Putamen (tissue), 1 donor: ENCODE data around the gene SCAPER.
"Not testable (repeated sequence)": the region's sequence is repeated elsewhere in the genome, so short reads cannot be mapped to it uniquely, and the experiment has no call there.

ENCODE experiments used
- DNase-seq: peaks from one replicate; pipeline ENCODE4 v3.0.0-alpha.2; 2016; ENCODE audit warnings: low spot score

Gene SCAPER

DNA sequence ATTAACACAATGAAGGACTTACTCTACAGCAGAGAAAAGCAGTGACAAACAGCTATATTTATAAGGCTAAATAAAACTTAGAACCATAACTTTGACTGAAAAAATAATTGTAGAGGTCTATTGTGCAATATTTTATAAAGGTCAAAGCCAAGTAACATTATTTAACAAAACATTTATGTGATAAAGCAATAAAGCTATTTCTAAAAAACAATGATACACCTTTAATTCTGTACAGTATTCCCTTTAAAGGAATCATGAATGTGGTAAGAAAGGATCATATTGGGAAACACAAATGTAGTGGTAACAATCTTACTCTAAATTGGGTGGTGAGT is 332.2 kb downstream of the SCAPER start:
- DNase-seq = no peak

GRCh38 chr15:76566276-76566675 is 338.9 kb downstream of the SCAPER start:
- no peak for DNase-seq

DNA sequence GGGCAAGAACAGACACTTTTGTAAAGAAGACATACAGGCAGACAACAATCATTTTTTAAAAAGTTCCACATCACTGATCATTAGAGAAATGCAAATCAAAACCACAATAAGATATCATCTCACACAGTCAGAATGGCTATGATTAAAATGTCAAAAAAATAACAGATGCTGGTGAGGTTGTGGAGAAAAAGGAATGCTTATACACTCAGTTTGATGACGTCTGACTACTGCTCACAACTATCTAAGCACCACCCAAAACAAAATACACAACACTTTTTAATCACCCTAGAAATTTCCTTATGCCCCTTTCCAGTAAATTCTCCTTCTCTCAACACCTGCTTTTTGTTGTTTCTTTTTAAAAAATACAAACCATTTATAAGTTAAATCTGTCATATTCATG is 339.8 kb downstream of the SCAPER start:
- no peak for DNase-seq

DNA sequence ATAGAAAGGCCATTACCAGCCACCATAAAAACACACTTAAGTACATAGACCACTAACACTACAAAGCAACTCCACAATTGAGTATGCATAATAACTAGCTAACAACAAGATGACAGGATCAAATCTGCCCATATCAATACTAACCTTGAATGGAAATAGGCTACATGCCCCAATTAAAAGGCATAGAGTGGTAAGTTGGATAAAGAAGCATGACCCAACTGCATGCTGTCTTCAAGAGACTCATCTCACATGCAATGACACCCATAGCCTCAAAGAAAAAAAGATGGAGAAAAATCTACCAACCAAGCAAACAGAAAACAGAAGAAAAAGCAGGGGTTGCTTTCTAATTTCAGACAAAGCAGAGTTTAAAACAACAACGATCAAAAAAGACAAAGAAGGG is 349.9 kb downstream of the SCAPER start:
- DNase-seq = no peak

- no peak for DNase-seq
Measured at GRCh38 chr15:76553564-76553963, 351.6 kb downstream of the SCAPER start.

GRCh38 chr15:76553102-76553501 is 352.0 kb downstream of the SCAPER start:
- DNase-seq = no peak

- no peak for DNase-seq
Measured at GRCh38 chr15:76546805-76547204, 358.3 kb downstream of the SCAPER start.

DNA sequence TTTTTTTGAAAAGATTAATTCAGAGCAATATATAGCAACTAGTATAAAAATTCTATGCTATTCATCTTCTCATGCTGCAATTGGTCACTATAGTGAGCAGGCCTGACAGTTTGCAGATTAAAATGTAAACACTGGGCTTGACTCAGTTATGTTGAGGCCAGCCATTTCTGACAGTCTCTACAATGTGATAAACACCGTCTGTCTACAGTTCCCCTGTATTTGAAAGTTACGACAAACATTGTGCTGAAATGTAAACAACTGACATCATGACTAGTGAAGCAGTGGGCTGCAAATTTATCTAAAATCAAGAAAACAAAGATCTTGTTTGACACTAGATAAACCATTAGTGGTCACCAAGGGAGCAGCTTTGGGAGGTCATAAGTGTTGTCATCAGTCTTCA is 371.1 kb downstream of the SCAPER start:
- no peak for DNase-seq

DNA sequence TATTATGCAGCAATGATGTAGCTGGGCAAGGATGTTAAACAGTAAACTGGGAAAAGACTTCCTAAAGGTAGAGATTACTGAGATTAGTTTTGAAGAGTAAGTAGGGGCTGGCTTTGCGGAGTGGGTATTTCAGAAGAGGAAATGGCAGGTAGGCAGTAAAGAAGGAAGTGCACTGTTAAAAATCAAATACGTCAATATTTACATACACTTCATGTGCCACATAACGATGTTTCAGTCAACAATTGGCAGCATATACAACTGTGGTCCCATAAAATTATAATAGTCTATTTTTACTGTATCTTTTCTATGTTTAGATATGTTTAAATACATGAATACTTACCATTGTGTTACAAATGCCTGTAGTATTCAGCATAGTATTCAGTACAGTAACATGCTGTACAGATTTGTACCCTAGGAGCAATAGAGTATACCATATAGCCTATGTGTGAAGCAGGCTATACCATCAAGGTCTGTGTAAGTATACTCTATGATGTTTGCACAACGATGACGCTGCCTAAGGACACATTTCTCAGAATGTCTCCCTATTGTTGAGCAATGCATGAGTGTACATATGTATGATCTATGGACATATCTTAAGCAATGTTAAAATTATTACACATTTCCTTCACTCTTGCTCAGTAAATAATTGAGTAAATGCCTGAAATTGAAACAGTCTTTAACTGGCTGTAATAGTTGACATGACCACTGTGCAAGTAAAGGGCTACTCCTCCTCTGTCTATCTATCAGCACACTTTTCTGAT is 371.9 kb downstream of the SCAPER start:
- no peak for DNase-seq

DNA sequence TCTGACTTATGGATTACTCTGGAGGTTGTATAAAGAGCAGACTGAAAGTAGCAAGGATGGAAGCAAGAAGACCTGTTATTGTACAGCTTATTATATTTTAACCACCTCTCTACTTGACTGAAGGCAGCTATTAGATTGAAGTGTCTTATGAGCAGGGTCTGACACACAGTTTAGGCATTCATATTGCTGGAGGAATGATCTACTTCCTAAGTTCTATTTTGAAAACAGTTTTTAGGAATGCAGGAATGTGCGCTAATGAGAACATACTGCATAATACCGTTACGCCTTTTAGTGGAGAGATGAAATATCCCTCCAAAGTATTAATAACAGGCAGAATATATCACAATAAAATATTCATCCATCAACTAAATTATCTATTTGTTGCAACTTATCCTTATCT is 375.2 kb downstream of the SCAPER start:
- no peak for DNase-seq

DNA sequence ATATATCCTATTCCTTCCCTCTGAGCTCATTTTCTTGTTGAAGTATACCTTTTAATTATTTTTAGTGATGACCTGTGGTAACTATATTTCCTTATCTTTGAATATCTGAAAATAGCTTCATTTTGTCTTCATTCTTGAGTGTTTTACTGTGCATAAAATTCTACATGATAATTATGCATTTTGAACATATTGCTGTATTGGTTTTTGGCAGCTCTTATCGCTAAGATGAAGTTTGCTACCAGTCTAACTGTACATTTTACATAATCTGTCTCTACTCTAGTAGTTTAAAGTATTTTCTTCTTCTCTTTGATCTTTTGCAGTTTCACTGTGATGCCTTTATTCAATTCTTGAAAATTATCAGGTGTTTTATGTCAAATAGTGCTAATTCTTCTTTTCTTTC is 379.0 kb downstream of the SCAPER start:
- DNase-seq = no peak

DNA sequence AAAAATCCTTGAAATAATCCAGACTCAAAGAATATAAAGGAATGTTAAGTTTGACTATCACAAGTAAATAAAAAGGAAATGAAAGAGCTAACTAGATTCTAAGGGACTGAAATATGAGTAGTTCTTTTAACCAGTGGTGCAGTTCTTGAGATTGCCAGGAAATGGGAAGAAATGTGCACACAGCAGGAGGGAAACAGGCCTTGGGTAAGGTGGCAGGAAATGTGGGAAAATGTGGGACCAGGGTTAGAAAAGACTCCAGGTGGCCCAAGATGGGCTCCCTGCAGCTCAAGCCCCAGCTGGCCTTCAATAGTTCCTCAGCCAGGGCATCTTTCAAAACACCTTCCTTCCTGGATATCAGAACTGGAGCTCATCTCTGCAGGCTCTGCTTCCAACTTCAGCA is 387.2 kb downstream of the SCAPER start:
- no peak for DNase-seq

- DNase-seq = no peak
Measured at GRCh38 chr15:76514282-76514681, 390.9 kb downstream of the SCAPER start.

DNA sequence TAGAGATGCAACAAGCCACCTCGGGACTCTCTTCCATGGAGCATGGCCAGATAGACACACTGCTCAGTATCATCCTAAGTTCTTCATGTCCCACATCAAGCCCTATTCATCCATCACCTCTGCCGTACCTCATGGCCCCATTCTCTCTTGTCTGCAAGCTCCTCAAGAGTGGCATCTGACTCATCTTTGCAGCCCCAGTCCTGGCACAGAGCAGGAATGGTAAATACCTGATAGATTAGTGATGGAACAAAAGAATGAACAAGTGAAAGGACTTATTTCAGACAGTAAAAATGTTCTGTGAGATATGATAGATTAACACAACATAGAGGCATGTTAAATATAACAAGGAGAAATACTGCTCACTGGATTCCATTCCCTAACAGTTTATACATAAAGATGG is 392.2 kb downstream of the SCAPER start:
- no peak for DNase-seq

DNA sequence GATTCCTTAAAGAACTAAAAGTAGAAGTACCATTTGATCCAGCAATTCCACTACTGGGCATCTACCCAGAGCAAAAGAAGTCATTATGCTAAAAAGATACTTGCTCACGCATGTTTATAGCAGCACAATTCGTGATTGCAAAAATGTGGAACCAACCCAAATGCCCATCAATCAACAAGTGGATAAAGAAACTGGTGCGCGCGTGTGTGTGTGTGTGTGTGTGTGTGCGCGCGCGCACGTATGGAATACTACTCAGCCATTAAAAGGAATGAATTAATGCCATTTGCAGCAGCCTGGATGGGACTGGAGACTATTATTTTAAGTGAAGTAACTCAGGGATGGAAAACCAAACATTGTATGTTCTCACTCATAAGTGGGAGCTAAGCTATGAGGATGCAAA is 394.5 kb downstream of the SCAPER start:
- DNase-seq = not testable (repeated sequence)

DNA sequence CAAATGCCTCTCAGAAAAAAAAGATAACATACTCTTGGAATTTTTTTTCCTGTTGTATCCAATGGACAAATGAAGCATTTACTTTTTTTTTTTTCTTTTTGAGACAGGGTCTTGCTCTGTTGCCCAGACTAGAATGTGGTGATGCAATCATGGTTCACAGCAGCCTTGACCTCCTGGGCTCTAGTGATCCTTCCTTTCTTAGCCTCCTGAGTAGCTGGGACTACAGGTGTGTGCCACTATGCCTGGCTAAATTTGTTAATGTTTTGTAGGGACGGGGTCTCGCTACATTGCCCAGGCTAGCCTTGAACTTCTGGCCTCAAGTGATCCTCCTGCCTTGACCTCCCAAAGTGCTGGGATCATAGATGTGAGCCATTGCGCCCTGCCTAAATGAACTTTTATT is 401.3 kb downstream of the SCAPER start:
- no peak for DNase-seq

DNA sequence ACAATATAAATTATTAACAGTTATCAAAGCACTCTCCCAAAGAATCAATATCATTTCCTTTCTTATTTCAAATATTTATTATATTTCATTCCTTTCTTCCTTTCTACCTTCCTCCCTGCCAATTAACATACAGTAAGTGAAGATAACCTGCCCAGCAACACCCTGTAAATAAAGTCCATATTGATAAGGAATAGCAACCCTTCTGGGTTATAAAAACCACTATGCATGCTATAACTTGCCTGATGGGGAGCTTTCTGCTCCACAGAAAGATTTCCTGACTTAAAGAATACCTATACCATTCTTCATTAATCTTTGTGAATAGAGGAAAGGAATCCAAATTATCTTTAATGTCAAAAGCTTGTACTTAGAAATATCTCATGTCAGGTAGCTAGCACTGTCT is 402.0 kb downstream of the SCAPER start:
- no peak for DNase-seq

- no peak for DNase-seq
Measured at GRCh38 chr15:76502678-76503077, 402.5 kb downstream of the SCAPER start.

GRCh38 chr15:76502185-76502584 is 403.0 kb downstream of the SCAPER start:
- not testable (repeated sequence) for DNase-seq

DNA sequence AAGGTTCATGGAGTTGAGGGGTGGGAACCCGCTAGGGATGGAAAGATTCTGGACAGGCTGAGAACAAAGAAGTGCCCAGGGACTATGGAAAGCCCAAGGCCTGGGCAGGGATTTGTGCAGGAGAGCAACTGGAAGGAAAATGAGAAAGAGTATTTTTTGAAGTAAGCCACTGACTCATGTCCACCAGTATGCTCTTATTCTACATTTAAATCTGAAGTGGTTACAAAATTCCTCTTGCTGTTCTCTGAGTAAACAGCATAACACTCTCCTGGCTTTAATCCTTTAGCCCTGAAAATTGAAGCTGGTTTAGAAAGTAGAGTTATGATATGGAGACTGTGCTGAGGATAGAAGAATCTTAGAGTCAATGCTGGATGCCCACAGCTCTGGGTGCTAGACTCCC is 403.4 kb downstream of the SCAPER start:
- DNase-seq = no peak

GRCh38 chr15:76501011-76501410 is 404.1 kb downstream of the SCAPER start:
- DNase-seq = no peak

- no peak for DNase-seq
Measured at GRCh38 chr15:76495487-76495886, 409.7 kb downstream of the SCAPER start.

GRCh38 chr15:76492538-76492937 is 412.6 kb downstream of the SCAPER start:
- DNase-seq = no peak

DNA sequence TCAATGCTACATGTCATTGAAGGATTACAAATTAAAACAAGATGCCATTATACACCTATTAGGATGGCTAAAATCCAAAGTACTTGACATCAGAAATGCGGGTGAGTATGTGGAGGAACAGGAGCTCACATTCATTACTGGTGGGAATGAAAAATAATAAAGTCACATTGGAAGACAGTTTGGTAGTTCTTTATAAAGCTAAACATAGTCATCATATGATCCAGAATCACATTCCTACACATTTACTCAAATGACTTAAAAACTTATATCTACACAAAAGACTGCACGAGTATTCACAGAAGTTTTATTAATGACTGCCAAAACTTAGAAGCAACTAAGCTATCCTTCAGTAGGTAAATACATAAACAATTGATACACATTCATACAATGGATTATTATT is 421.4 kb downstream of the SCAPER start:
- no peak for DNase-seq

DNA sequence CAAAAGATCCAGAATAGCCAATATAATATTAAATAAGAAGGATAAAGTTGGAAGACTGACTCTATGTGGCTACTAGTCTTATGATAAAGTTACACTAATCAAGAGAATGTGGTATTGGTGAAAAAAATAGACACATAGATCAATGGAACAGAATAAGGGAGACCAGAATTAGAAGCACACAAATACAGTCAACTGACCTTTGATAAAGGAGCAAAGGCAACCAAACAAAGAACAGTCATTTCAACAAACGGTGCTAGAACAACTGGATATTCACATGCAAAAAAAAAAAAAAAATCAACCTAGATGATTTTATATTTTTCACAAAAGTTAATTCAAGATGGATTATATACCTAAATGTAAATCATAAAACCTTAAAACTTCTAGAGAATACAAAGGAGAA is 422.1 kb downstream of the SCAPER start:
- DNase-seq = no peak
